Astrocyte (in vitro differentiated cells and primary cell): ENCODE measurements around the gene LTBP3.

ENCODE experiments used
- EZH2 ChIP-seq: IDR thresholded peaks from 2 replicates; pipeline ENCODE4 v1.6.1; 2012; ENCODE audit warnings: mild to moderate bottlenecking, low read length, inconsistent platforms; ENCODE audit not compliant: insufficient read depth
- TF ChIP-seq, protein P1 (sequence below): IDR thresholded peaks from 2 replicates; pipeline ENCODE4 v1.5.1; 2011; ENCODE audit warnings: low read depth, mild to moderate bottlenecking, inconsistent platforms, low read length, moderate library complexity; ENCODE audit not compliant: insufficient read depth

DNA sequence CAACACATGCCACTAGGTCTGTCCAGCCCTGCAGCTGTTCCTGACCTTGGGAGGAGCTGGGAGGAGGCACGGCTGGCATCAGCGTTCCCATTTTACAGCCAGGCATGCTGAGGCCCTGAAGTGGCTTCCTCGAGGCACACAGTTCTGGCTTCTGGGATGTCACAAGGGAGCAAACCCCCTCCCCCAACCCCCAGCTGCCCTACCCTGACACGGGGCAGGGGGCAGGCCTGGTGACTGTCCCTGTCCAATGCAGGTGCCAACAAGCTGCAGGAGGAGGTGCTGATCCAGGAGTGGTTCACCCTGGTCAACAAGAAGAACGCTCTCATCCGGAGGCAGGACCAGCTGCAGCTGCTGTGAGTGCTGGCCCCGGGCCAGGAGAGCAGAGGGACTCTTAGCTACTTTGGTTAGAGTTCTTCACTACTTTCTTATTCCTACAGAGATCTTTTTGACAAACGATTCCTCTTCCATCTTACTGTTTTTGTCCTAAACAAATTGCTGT is 32.1 kb upstream of the LTBP3 start:
- TF ChIP-seq, protein P1, sequence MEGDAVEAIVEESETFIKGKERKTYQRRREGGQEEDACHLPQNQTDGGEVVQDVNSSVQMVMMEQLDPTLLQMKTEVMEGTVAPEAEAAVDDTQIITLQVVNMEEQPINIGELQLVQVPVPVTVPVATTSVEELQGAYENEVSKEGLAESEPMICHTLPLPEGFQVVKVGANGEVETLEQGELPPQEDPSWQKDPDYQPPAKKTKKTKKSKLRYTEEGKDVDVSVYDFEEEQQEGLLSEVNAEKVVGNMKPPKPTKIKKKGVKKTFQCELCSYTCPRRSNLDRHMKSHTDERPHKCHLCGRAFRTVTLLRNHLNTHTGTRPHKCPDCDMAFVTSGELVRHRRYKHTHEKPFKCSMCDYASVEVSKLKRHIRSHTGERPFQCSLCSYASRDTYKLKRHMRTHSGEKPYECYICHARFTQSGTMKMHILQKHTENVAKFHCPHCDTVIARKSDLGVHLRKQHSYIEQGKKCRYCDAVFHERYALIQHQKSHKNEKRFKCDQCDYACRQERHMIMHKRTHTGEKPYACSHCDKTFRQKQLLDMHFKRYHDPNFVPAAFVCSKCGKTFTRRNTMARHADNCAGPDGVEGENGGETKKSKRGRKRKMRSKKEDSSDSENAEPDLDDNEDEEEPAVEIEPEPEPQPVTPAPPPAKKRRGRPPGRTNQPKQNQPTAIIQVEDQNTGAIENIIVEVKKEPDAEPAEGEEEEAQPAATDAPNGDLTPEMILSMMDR: no peak
- no peak for TF ChIP-seq EZH2
